ENCODE measurements around the gene FRMD6. TPM values are rescaled to one million over a fixed set of nuclear protein-coding genes. Genes with fewer than 3 reads are reported as not detected.

Gene FRMD6
- total and polyA plus RNA-seq, 9 of the 15 experiments (the other 6 are each of a cell fraction or from before 2014, with no cell fraction given): 0.11 to 0.92 (median 0.53) TPM

- TF ChIP-seq ETV1 (tag; conservative IDR thresholded peaks at IDR 0.05; ENCODE audit: low read depth): no peak
- peak; percentile 37 for TF ChIP-seq L3MBTL2 (IDR thresholded peaks at IDR 0.05)
- TF ChIP-seq E2F6 (IDR thresholded peaks at IDR 0.05; ENCODE audit: borderline replicate concordance in 1 of 2, extremely low read depth in 1 of 2, insufficient read depth in 1 of 2, insufficient read length in 1 of 2, low read depth in 1 of 2, low read length in 1 of 2, poor library complexity in 1 of 2, severe bottlenecking in 1 of 2): peak in 1 of 2 experiments; percentile 57
- TF ChIP-seq NRF1 (conservative IDR thresholded peaks at IDR 0.05 in 1 of 2, IDR thresholded peaks at IDR 0.05 in 1 of 2): peak; percentile 33 to 57; a peak in 3 of 4 replicates
- TF ChIP-seq, protein P1, sequence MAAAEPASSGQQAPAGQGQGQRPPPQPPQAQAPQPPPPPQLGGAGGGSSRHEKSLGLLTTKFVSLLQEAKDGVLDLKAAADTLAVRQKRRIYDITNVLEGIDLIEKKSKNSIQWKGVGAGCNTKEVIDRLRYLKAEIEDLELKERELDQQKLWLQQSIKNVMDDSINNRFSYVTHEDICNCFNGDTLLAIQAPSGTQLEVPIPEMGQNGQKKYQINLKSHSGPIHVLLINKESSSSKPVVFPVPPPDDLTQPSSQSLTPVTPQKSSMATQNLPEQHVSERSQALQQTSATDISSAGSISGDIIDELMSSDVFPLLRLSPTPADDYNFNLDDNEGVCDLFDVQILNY (CRISPR knock-in tag; IDR thresholded peaks at IDR 0.05): no peak
- 0 out of 4 replicates have a peak, but pooled peaks of 1 of the 2 experiments have one; percentile 32 for TF ChIP-seq HDAC1 (IDR thresholded peaks at IDR 0.05)
- TF ChIP-seq HDAC6 (IDR thresholded peaks at IDR 0.05; ENCODE audit: low read depth, low read length): 0 out of 2 replicates have a peak, but pooled peaks have one; percentile 71
- no peak for TF ChIP-seq NCOA1 (IDR thresholded peaks at IDR 0.05; ENCODE audit: low read depth)
- TF ChIP-seq CBX2 (IDR thresholded peaks at IDR 0.05; ENCODE audit: insufficient read depth, low read length, poor library complexity, severe bottlenecking): peak; percentile 32
- TF ChIP-seq RBBP5 (IDR thresholded peaks at IDR 0.05; ENCODE audit: borderline replicate concordance, insufficient read depth, low read length, poor library complexity, severe bottlenecking): no peak
Measured at GRCh38 chr14:51652168-51653078, 713 bp downstream of the FRMD6 start (continued).
